Measurements from ENCODE around the gene TTC9B. TPM values are rescaled to one million over a fixed set of nuclear protein-coding genes. Genes with fewer than 3 reads are reported as not detected.

Gene TTC9B
- total and polyA plus RNA-seq, 2 of the 13 experiments (the other 11 are each of a cell fraction or from before 2014, with no cell fraction given): not detected

DNA sequence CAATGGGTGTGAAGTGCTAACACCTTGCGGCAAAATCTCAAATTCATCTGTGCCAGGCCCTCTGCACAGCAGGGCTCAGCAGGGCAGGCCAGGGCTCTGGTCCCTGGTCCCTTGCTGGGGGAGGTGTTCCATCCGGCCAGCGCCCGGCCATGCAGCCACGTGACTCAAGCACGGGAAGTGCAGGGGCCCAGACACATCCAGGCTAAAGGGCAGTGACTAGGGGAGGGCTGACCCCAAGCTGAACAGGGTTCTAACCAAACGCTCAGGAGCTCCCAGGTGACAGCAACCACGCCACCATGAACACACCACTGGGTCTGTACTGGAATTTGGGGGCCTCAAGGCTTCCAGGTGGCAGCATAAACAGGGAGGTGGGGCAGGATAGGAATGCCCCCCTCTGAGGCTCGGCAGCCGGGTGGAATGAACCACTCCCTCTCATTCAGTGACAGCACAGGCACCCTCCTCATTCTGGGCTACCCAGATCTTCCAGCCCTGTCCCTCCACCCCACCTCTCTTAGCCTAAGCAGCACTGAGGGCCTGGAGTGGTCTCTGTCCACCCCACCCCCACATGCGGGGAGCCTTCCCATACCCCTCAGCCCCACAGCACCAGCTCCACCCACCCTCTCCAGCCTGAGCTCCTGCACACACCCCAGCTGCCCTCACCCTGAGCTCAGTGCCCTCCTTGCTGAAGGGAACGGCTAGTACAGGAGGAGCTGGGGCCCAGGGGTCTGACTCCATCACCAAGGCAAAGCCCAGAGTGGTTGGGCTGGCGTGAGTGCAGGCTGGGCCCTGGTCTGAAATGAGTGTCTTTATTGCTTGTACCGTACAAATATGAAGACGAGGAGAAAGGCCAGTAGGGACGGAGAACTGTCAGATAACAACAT is 13.6 kb upstream of the TTC9B start (continued):
- TF ChIP-seq NR2F2 (IDR thresholded peaks at IDR 0.05; ENCODE audit: borderline replicate concordance, low read depth) (no peak), PCBP1 (IDR thresholded peaks at IDR 0.05; ENCODE audit: borderline replicate concordance, low read depth, low read length) (no peak), ZBTB42 (CRISPR knock-in tag; IDR thresholded peaks at IDR 0.05) (no peak), ZNF572 (CRISPR knock-in tag; IDR thresholded peaks at IDR 0.05) (no peak), ZNF530 (CRISPR knock-in tag; IDR thresholded peaks at IDR 0.05; ENCODE audit: low read depth) (no peak), CBX5 (CRISPR knock-in tag; IDR thresholded peaks at IDR 0.05; ENCODE audit: borderline replicate concordance) (peak; percentile 57; the same call in 1 of the 2 replicates), TMF1 (CRISPR knock-in tag; IDR thresholded peaks at IDR 0.05; ENCODE audit: low read depth) (no peak), RARG (CRISPR knock-in tag; IDR thresholded peaks at IDR 0.05; ENCODE audit: low read depth) (0 out of 2 replicates have a peak, but pooled peaks have one; percentile 32), ZNF224 (CRISPR knock-in tag; IDR thresholded peaks at IDR 0.05) (peak; percentile 72; the same call in 1 of the 2 replicates), MEF2D (CRISPR knock-in tag; IDR thresholded peaks at IDR 0.05) (peak; percentile 53; the same call in 1 of the 2 replicates), ZNF549 (CRISPR knock-in tag; IDR thresholded peaks at IDR 0.05) (no peak), TBX3 (IDR thresholded peaks at IDR 0.05; ENCODE audit: borderline replicate concordance) (peak; percentile 9; the same call in 1 of the 2 replicates), ZC3H13 (CRISPR knock-in tag; IDR thresholded peaks at IDR 0.05) (no peak), KDM6A (CRISPR knock-in tag; IDR thresholded peaks at IDR 0.05; ENCODE audit: low read depth) (peak; percentile 88; the same call in 1 of the 2 replicates), ZNF367 (CRISPR knock-in tag; IDR thresholded peaks at IDR 0.05; ENCODE audit: borderline replicate concordance) (no peak), PHF8 (CRISPR knock-in tag; IDR thresholded peaks at IDR 0.05) (peak; percentile 63), BRD4 (CRISPR knock-in tag; IDR thresholded peaks at IDR 0.05) (peak; percentile 90), NFYB (CRISPR knock-in tag; IDR thresholded peaks at IDR 0.05) (no peak), MAZ (IDR thresholded peaks at IDR 0.05; ENCODE audit: borderline replicate concordance, low read depth, low read length) (peak; percentile 58; the same call in 1 of the 2 replicates), MAZ (CRISPR knock-in tag; IDR thresholded peaks at IDR 0.05; ENCODE audit: low read depth) (peak; percentile 69), ARID2 (CRISPR knock-in tag; IDR thresholded peaks at IDR 0.05; ENCODE audit: borderline replicate concordance) (no peak)
- TF ChIP-seq, protein P1, sequence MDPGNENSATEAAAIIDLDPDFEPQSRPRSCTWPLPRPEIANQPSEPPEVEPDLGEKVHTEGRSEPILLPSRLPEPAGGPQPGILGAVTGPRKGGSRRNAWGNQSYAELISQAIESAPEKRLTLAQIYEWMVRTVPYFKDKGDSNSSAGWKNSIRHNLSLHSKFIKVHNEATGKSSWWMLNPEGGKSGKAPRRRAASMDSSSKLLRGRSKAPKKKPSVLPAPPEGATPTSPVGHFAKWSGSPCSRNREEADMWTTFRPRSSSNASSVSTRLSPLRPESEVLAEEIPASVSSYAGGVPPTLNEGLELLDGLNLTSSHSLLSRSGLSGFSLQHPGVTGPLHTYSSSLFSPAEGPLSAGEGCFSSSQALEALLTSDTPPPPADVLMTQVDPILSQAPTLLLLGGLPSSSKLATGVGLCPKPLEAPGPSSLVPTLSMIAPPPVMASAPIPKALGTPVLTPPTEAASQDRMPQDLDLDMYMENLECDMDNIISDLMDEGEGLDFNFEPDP (CRISPR knock-in tag; conservative IDR thresholded peaks at IDR 0.05): no peak
- TF ChIP-seq, protein P2, sequence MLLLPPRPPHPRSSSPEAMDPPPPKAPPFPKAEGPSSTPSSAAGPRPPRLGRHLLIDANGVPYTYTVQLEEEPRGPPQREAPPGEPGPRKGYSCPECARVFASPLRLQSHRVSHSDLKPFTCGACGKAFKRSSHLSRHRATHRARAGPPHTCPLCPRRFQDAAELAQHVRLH (CRISPR knock-in tag; IDR thresholded peaks at IDR 0.05; ENCODE audit: borderline replicate concordance, low read depth): peak; percentile 80; the same call in 1 of the 2 replicates
- TF ChIP-seq, protein P3, sequence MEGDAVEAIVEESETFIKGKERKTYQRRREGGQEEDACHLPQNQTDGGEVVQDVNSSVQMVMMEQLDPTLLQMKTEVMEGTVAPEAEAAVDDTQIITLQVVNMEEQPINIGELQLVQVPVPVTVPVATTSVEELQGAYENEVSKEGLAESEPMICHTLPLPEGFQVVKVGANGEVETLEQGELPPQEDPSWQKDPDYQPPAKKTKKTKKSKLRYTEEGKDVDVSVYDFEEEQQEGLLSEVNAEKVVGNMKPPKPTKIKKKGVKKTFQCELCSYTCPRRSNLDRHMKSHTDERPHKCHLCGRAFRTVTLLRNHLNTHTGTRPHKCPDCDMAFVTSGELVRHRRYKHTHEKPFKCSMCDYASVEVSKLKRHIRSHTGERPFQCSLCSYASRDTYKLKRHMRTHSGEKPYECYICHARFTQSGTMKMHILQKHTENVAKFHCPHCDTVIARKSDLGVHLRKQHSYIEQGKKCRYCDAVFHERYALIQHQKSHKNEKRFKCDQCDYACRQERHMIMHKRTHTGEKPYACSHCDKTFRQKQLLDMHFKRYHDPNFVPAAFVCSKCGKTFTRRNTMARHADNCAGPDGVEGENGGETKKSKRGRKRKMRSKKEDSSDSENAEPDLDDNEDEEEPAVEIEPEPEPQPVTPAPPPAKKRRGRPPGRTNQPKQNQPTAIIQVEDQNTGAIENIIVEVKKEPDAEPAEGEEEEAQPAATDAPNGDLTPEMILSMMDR (CRISPR knock-in tag; IDR thresholded peaks at IDR 0.05): peak; percentile 24; the same call in 1 of the 2 replicates
